ENCODE measurements around the gene AACS.
"Not testable (repeated sequence)": the region's sequence is repeated elsewhere in the genome, so short reads cannot be mapped to it uniquely, and the experiment has no call there.

AACS gene

GRCh38 chr12:125061229-125061628 lies 4.0 kb upstream of the AACS start:
- DNase-seq, result no peak

DNA sequence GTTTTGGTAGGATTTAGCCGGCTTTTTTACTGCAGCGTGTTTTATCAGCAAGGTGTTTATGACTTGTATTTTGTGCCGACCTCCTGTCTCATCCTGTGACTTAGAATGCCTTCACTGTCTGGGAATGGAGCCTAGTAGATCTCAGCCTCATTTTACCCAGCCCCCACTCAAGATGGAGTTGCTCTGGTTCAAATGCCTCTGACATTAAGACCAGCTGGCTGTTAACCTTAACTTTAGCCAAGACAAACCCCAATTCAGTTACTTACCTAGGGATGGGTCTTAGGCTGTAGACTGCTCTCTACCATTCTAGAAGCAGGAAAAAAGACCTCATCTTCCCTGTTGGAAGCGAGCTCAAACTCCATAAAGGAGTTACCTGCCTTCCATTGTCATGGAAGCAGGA lies 1.7 kb upstream of the AACS start:
- not testable (repeated sequence) for DNase-seq

GRCh38 chr12:125064492-125064891 lies 743 bp upstream of the AACS start:
- no peak for DNase-seq

- DNase-seq, result no peak
Observed at GRCh38 chr12:125065919-125066570, 810 bp downstream of the AACS start.

DNA sequence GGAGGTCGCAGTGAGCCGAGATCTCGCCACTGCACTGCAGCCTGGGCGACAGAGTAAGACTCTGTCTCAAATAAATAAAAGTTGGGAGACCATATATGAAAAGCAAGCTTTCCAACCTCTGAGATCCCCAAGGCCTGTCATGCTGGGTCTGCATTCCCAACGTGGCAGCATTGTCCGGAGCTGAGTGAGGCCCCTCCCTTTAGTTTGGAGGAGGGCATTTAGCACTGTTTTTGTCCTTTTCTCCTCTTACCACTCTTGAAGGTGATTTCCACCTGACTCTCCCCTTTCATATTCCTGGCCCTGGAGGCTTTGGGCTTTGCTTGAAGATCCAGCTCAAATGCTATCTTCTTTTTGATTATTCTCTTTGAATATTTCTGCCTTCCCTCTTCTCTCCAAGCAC lies 3.2 kb downstream of the AACS start:
- DNase-seq, result no peak

- no peak for DNase-seq
Observed at GRCh38 chr12:125069616-125070015, 4.4 kb downstream of the AACS start.

- DNase-seq, result no peak
Observed at GRCh38 chr12:125070112-125070511, 4.9 kb downstream of the AACS start.

GRCh38 chr12:125070661-125071390 lies 5.6 kb downstream of the AACS start:
- no peak for DNase-seq

- DNase-seq, result no peak
Observed at GRCh38 chr12:125071456-125071855, 6.2 kb downstream of the AACS start.

DNA sequence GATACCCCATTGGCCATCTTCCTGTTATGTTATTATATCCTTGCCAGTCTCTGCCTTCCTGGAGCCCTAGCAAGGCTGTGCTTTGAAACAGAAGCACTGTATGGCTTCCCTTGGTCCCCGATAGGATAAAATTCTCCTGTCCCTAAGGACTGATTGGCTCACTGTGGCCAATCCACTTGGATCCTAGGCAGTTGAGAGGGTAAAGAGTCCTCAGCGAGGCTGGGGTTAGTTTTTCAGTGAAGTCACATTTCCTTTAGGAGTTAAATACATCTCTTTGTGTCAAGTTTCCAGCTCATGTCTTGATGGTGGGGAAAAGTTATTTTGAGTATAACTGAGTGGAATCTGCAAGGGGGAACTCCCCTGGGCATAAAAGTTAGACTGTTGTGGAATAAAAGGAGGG lies 7.3 kb downstream of the AACS start:
- DNase-seq, result no peak

DNA sequence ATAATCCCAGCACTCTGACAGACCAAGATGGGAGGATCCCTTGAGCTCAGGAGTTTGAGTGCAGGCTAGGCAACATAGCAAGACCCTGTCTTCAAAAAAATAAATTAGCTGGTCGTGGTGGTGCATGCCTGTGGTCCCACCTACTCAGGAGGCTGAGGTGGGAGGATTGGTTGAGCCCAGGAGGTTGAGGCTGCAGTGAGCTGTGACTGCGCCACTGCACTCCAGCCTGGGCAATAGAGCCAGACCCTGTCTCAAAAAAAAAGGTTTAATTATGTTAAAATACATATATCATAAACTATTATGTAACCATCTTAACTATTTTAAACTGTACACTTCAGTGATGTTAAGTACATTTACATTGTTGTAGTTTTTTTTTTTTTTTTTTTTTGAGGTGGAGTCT lies 9.1 kb downstream of the AACS start:
- not testable (repeated sequence) for DNase-seq

- no peak for DNase-seq
Observed at GRCh38 chr12:125076103-125076502, 10.9 kb downstream of the AACS start.

DNA sequence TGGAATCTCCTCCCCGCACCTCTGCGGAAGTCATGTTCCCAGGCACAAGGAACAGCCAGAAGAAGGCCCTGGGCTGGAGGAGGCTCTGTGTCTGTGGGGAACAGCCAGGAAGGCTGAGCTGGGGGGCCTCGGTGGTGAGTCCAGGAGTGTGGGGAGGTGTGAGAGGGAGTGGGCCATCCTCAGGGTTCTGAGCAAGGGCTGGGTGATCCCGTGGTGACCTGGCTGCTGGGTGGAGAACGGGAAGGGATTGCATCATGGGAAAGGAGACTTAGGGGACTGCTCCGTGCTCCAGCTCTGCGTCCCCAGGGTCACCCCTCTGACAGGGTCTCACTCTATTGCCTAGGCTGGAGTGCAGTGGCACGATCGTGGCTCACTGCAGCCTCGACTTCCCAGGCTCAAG lies 13.8 kb downstream of the AACS start:
- DNase-seq, result no peak

- DNase-seq, result no peak
Observed at GRCh38 chr12:125079648-125080645, 14.7 kb downstream of the AACS start.

GRCh38 chr12:125081427-125081826 lies 16.2 kb downstream of the AACS start:
- no peak for DNase-seq

DNA sequence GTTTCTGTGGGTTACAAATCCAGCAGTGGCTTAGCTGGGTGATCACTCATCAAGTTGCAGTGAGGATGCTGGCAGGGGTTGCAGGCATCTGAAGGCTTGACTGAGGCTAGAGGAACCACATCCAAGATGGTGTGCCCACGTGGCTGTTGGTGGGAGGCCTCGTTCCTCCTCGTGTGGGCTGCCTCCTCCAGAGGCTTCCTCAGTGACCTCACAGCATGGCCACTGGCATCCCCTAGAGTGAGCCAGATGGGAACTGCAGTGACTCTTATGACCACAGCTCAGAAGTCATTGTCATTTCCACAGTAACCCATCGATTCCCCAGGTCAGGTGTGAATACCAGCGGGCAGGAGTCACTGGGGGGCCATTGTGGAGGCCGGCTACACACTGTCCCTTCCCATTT lies 17.8 kb downstream of the AACS start:
- DNase-seq, result no peak

DNA sequence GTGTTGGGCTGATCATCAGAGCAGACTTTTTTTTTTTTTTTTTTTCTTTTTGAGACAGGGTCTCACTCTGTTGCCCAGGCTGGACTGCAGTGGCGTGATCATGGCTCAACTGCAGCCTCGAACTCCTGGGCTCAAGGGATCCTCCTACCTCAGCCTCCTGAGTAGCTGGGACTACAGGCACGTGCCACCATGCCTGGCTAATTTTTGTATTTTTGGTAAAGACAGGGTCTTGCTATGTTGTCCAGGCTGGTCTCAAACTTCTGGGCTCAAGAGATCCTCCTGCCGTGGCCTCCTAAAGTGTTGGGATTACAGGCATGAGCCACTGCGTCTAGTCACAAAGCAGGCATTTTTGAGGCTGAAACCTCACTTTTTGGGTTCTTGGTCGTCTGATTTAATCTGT lies 23.0 kb downstream of the AACS start:
- DNase-seq, result not testable (repeated sequence)

GRCh38 chr12:125089083-125089482 lies 23.8 kb downstream of the AACS start:
- DNase-seq, result no peak

GRCh38 chr12:125089626-125090025 lies 24.4 kb downstream of the AACS start:
- no peak for DNase-seq

DNA sequence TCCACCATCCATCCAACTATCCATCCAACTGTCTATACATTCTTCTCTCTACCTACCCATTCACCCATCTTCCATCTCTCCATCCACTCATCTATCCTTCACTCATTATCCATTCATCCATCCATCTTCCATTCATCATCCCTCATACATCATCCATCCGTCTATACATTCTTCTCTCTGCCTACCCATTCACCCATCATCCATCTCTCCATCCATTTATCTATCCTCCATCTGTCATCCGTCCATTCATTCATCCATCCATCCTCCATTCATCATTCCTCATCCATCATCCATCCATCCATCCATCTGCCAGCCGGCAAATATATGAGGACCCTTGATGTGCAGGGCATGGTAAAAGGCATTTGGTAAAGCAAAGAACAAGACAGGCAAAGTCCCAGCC lies 25.2 kb downstream of the AACS start:
- no peak for DNase-seq

DNA sequence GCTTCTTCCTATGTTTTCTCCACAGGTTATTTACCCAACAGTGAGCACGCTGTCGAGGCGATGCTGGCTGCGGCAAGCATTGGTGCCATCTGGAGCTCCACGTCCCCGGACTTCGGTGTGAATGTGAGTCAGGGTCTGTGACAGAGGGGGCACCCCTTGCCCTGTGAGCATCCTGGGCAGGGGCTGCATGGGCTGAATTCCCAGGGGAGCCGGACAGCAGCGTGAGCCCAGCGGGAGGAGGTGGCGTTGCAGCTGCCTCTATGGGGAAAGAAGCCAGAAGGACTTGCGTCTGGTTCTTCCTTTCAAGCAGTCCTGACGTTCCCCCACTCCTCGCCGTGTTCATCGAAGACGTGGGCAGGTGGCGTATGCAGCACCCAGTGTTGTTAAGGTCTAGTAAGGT lies 26.2 kb downstream of the AACS start:
- no peak for DNase-seq

- no peak for DNase-seq
Observed at GRCh38 chr12:125092108-125092871, 27.1 kb downstream of the AACS start.
